Kidney capillary endothelial cell (primary cell): ENCODE measurements around the gene TEX54.
"Not testable (repeated sequence)": the region's sequence is repeated elsewhere in the genome, so short reads cannot be mapped to it uniquely, and the experiment has no call there.

Experiments
- DNase-seq: peaks from one replicate; pipeline ENCODE4 v3.0.0-alpha.2; 2018; ENCODE audit warnings: low spot score

The TEX54 gene

DNA sequence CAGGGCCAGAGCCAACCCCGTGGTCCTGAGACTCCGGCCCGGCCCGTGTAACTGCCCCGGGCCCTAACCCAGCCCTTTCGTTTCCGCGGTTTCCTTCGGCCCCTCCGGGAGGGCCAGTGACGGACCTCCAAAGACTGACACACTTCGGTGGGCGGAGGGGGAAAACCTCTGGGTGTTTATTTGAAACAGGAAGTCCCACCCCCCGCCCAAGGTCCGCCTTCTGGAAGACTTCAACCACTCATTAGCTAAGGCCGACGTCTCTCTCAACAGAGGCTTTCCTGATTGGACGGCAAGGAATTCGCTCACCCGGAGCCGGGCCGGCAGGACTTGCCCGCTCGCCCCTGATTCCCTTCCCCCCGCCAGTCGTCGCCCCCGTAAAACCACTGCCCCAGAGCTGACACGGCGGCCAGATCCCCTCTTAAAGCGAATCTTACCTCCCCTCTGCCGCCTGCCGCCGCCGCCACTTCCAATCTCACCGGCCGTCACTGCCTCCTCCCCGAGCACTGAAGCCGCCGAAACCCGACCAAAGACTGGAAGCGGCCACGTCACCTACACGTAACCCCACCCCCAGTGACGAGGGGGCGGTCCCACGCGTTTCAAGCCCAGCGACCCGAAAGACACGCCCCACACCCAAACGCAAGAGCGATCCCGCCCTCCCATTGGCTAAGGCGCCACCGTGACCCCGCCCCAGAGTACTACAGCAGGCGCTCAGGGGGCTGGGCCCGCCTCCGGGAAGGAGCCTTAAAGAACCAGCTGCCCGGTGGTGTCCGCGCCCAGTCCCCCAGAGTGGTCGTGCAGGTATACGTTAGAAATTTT lies 913 bp downstream of the TEX54 start, which contains the start of gene STX5:
Gene STX5, minus strand, starts transcription at position 532 of the 816 bp plus-strand sequence. CDS start 808 bp downstream, outside the sequence.
- DNase-seq, result peak; percentile 98

DNA sequence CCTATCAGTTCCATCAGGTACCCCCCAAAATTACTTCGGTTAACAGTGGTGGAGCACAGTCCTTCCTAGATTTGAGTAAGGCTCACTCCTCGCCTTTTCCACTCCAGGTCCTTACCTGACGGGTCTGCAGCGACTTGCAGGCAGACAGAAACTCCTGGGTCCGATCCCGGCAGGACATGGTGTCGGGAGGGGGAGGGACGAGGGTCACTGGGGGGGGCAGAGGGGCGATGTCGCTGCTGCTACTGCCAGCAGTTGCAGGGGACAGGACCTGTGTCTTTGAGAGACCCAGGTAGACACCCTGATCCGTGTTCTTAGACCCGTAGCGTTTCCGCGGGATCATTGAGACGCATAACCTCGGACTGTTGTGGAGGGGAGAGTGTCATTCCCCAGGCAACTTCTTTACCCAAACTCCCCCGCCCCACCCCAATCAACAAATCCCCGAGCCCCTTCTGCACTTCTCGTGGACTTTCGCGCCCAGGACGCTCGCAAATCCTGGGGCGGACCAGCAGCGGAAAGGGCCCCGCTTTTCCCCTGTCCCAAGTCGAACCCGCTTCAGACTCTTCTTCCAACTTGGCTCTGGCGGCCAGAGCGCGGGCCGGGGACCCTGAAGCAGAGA lies 1.6 kb downstream of the TEX54 start:
- DNase-seq, result no peak

DNA sequence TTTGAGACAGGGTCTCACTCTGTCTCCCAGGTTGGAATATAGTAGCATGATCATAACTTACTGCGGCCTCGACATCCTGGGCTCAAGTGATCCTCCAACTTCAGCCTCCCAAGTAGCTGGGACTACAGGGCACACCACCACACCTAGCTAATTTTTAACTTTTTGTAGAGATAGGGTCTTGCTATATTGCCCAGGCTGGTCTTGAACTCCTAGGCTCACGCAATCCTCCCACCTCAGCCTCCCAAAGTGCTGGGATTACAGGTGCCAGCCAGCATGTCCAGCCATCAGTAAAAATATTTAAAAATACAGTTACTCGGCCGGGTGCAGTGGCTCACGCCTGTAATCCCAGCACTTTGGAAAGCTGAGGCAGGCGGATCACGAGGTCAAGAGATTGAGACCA lies 4.5 kb downstream of the TEX54 start:
- not testable (repeated sequence) for DNase-seq

DNA sequence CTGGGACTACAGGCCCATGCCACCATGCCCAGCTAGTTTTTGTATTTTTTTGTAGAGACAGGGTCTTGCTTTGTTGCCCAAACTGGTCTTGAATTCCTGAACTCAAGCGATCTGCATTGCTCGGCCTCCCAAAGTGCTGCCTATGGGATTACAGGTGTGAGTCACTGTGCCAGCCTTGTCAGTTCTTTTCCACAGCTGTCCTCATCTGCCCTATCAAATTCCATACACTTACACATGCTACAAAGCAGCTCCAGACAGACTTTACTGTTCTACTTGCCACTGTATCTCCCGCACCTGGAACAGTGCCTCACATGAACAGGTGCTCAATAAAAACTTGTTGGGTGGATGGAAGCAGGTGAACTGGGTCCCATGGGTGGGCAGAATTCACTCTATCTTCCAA lies 9.0 kb downstream of the TEX54 start:
- DNase-seq, result no peak

DNA sequence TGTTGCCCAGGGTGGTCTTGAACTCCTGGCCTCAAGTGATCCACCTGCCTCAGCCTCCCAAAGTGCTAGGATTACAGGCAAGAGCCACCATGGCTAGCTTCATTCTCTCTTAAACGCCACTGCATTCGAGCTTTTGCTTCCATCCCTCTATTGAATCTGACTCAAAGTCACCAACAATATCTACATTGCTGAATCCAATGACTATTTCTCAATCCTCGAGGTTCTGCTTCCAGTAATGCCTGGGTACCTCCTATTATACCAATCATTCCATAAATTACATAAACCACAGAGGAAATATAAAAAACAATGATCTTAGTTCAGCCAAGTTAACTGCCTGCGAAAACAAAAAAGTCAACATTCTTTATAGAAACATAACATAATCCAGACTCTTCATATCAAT lies 15.5 kb downstream of the TEX54 start:
- no peak for DNase-seq

DNA sequence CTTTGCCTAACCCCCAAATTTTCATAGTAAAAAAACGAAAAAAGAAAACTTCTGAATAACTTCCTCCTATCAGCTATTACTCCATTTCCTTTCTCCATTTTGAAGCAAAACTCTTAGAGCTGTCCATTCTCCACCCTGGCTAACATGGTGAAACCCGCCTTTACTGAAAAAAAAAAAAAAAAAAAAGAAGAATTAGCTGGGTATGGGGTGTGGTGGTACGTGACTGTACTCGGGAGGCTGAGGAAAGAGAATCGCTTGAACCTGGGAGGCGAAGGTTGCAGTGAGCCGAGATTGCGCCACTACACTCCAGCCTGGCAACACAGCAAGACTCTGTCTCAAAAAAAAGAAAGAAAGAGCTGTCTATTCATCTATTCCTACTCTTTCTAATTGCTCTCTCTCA lies 16.1 kb downstream of the TEX54 start:
- no peak for DNase-seq

DNA sequence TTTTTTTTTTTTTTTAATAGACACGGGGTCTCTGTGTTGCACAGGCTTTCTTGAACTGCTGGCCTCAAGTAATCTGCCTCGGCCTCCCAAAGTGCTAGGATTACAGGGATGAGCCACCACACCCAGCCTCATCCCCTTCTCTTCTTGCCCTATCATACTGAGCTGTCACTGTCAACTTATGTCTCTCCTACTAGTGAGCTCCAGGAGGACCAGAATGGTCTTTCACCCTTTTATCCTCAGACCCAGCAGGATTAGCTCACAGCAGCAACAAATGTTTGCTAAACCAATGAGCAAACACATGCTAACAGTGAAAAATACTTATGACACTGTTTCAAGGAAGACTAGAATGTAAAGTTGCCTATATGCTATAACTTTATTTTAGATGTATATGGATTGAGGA lies 21.0 kb downstream of the TEX54 start:
- DNase-seq, result no peak

DNA sequence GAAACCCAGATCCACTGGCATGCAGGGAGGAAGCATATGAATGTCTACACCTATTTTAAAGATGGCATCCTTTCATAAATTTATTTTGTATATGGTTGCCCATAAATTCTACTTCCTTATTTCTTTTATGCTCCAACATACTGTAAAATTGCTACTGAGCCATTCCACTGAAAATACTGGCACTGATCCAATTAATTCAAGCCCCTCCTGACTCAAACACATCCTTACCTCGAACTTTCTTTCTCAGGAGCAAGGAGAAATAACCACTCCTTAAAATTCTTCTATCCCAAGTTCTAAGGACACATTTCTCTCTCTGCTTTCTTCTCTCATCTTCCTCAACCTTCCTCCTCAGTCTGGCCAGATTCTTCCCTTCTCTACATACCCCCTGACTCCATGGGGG lies 21.9 kb downstream of the TEX54 start:
- no peak for DNase-seq

DNA sequence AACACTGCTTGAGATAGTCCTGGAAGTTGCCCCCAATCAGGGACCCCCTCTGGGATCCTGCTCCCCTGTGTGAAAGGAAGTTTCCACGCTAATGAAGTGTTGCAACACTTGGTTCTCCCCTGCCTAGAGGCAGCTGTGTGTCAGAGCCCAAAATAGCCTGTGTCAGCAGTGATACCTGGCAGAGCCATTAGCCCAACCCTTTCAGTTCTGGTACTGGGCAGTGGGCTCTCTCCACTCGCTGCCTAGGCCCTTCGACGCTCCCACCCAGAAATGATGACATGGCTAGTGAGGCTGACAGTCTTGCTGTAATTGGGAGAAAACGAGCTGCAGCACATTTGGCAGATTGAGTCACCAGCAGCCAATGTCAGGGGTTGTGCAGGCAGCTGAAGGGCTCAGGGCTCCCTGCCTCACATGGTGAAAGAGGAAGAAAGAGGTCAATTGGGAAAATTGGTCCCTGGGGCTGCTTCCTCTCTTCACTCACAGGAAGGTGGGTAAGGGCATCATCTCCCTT lies 26.0 kb downstream of the TEX54 start:
- no peak for DNase-seq

DNA sequence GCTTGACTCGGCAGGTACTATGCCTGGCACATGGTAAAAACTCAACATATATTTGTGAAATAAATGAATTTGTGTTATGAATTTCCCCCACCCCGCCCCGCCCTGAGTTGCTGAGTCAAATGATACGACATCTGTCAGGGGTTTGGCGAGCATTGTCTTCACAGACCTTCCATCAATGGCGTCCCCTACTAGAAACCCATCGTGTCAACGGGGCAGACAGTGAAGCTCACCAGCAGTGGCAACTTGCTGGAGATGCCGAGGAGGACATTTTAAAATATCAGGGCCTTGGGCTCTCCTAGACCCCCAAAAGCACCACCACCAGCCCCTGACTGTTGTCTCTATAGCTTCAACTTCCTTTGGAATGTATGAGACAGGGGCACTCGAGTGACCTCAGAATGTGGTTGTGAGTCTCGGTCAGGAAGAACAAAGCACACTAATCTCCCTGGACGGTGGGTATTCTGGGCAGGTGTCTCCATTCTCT lies 26.6 kb downstream of the TEX54 start:
- DNase-seq, result no peak

DNA sequence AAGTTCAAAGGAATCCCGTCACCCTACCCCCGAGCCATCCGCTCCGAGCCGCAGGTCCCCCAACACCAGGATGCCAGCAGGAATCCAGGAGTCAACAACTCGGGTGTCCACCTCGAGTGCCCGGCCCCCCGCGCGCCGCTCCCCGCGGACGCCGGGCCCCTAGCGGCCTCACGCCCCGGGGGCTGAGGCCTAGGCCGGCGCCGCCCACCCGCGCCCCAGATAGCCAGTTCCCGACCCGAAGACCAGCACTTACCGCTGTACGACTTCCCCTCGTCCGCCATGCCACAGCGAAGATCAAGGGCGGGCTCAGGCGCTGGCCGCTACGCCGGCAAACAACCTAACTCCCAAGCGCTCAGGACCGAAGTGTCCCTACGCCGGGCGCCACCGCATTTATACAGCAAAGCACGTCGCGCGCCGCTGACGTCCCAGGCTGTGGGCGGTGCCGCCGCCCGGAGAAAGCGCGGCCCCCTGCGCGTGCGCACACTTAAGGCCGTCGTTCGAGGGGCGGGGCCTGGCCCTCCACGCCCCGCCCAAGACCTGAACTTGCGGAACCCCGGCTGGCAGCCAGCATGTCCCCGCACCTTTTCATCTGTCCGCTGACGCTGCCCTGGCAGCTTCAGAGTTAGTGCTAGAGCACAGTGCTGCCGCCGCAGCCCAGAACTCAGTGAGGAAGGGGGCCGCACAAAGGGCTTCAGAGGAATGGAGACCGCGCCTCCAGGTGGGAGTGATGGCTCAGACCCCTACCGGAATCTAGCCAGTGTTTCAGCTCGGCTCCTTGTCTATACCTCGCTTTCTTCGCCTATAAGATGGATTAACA lies 27.4 kb downstream of the TEX54 start, which contains the start of gene NXF1:
Gene NXF1, minus strand, starts transcription at position 365 of the 817 bp plus-strand sequence. Its CDS starts 84 bp downstream, at position 281.
- DNase-seq, result peak; percentile 95

DNA sequence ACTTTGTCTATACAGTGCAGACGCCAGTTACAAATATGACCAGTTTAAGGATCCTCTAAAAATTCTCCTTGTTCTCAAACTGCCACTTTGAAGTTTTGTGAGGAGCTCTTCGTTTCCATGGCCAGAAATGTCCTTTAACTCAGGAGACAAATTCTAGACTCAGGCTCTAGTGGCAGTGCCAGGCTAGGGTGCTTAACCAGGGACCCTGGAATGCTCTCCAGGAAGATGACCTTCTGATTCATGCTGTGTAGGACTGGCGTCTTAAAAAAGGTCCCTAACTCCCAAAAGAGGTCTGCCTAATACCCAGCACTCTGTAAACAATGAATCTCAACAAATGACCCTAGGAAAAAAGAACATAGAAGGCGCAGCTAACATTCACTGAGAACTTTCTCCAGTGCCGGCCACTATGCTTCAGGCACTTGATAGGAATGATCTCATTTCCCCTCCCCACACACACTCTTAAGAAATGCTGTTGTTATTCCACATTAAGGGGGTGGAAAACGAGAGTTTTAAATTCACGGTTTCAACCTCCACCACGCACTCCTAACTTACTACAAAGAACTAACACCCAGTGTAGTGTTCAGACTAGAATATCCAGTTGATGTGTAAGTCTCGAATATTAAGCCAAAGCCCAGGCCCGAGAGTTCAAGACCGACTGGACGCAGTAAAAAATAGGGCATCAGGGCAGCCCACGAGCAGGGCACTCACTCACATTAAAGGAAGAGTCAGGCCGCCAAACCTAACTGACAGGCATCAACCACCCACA lies 28.1 kb downstream of the TEX54 start:
- peak; percentile 48 for DNase-seq

DNA sequence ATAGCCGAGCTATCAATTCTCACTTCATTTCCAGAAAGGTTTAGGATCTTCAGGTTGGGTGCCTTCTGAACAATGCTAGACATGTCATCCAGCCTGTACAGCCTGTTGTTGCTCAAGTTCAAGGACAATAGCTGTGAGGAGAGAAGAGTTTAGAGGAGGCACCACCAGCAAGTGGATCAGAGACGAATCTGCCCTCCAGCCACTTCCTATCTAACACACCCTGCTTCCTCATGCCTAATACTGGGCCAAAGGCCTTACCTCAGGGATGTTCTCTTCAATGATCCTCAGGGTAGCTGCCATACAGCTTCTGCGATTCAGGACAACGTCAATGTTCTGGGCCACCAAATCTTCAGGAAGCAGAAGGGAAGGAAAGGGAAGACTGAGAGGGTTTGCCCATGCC lies 31.6 kb downstream of the TEX54 start:
- DNase-seq, result no peak

DNA sequence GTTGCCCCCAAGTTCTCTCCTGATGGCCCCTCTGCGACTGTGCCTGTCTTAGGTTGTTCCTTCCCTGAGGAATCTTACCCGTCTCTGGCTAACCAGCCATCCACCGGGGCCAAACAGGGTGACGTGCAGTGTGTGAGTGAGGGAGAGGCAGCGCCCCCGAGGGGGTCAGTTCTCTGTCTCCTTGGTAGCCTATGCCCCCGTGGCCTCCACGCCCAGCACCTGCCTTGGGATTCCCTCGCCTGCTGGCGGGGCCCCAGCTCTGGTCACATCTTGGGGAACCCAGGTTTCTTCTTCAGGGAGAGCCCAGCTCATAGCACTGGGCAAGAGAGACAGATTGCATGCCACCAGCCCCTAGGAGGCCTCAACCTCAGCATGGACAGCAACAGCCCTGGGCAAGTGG lies 33.2 kb downstream of the TEX54 start:
- DNase-seq, result no peak

DNA sequence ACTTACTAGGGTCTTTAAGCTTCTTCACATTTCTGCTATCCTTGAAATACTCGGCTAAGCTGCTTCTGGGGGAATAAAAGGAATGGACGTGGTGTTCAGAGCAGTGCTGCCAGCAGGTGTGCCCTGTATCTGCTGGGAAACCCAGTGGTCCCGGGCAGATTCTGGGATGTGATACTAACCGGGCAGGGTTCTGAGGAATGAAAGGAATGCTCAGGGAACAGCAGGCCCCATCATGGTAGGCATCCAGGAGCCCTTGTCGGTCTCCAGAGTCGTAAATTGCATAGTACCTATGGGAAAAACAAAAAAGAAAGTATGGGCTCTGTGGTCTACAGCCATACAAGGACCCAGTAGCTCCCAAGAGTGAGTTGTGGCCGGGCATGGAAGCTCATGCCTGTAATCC lies 36.4 kb downstream of the TEX54 start:
- no peak for DNase-seq

DNA sequence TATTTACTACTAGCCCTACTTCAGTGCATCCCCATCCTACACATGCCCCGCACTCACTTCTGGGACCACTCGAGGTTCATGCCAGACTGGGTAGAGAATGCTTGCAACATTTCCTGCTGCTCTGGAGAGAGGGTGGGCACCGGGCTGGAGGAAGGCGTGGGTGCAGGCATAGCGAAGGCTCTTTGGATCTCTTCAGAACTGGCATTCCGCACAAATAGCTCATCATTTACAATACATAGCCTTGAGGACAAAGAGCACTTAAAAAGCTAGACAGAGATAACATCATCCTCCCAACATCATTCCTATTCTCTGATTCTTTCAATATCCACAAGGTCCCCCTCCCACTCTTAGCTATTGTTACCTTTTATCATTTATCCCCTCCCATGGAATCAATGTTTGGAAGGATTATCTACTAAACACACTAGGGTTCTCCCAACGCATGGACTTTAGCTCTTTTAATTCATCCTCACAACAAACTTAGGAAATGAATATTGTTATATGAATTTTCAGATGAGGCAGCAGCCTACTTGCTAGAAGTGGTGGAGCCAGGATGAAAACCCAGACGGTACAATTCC lies 38.4 kb downstream of the TEX54 start:
- DNase-seq, result no peak

DNA sequence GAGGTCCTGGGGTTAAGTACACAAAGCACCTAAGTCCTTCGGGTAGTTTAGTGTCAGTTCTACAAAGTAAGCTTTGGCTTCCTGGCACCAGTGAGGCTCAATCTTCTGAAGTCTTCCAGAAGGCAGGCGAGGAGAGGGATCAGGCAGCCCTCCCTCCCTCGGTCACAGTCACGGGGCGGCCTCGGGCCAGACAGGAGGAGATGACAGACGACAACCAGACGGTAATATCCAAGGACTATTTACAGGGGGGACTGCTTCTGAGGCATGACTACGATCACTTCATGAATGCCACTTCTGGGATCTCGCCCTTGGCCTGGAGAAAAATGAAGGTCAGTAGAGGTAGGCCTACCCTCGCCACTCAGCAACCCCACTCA lies 40.5 kb downstream of the TEX54 start:
- DNase-seq, result peak; percentile 75

DNA sequence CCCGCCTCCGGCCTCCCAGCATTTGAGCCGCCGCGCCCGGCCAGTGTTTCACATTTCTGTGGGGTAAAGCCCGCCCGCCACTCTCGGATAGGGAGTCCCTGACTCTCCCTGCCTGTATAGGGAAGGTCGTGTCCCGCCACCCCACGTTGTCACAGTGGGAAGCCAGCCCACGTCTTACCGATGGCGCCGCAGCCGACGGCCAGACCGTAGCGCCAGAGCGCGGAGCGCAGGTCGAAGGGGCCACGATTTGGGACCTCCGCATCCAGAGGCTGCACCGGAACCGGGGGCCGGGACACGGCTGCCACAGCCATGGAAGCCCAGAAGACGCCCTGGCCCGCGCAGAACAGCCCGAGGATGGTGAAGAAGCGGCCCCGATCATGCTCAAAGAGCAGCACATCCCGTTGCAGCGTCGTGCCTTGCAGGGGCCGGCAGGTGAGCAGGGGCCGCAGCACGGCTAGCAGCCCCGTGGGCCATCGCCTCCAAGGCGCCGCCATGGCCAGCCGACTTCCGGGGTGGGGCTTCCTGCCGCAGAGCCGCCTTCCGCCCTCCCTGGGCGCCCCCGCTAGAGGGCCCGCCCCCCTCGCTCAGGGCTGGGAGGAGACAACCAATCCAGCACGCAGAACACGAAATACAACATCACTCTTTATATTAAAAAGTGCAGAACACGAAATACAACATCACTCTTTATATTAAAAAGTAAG lies 41.0 kb downstream of the TEX54 start, which contains the start of gene TMEM223:
Gene TMEM223, minus strand, starts transcription at position 506 of the 701 bp plus-strand sequence. Its CDS starts 12 bp downstream, at position 494.
- peak; percentile 85 for DNase-seq

DNA sequence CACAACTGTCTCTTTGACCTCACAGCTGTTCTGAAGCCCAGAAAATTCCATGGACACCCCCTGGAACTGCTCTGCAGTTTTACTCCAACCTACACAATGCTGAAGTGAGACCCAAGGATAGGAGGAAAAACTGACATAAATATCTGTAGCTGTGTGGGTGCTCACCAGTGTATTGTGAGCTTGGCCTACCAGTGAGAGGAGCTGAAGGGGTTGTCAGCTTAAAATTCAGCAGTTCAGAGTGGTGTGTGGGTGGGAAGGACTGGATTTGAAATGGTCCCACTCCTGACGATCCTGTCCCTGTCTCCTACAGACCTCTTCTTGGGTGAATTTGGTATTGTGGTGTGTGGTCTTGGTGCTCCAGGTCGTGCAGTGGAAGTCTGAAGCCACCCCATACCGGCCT lies 43.1 kb downstream of the TEX54 start:
- DNase-seq, result no peak

DNA sequence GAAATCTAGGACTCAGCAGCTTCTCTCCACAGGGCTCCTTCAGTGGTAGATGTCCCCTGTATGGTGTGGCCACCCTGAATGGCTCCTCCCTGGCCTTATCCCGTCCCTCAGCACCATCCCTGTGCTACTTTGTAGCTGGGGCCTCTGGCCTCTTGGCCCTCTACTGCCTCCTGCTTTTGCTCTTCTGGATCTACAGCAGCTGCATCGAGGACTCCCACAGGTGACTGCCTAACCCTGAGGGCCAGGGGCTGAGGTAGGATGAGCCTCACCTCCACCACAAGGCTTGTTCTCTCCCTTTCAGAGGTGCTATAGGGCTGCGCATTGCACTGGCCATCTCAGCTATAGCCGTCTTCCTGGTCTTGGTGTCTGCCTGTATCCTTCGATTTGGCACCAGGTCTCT lies 43.6 kb downstream of the TEX54 start:
- no peak for DNase-seq
